SU-DHL-6 (cell line): ENCODE data around the gene KIF12.

Experiments
- H2AFZ ChIP-seq: fragments of 200-600 bp; sonication (generic); 2 replicates; pipeline ENCODE4 v1.6.1; 2014; ENCODE audit warnings: low read depth, mild to moderate bottlenecking, moderate library complexity, mixed read lengths, antibody characterized with exemption, low read length; ENCODE audit not compliant: severe bottlenecking
- H3F3A ChIP-seq: fragments of 200-600 bp; shearing (Covaris generic); 2 replicates; pipeline ENCODE4 v1.6.0; 2016; ENCODE audit warnings: antibody characterized with exemption, mild to moderate bottlenecking; ENCODE audit not compliant: insufficient read depth
- H3K27ac ChIP-seq: fragments of 200-600 bp; sonication (generic); 2 replicates; pipeline ENCODE4 v1.5.1; 2016; ENCODE audit warnings: low read depth, mild to moderate bottlenecking, low read length, moderate library complexity, mixed read lengths
- H3K27me3 ChIP-seq: fragments of 200-600 bp; sonication (generic), shearing (Covaris generic); 2 replicates; pipeline ENCODE4 v1.6.0; 2014; ENCODE audit warnings: mild to moderate bottlenecking, low read length
- H3K36me3 ChIP-seq: fragments of 200-600 bp; sonication (generic); 2 replicates; pipeline ENCODE4 v1.6.1; 2014; ENCODE audit warnings: mild to moderate bottlenecking, low read length, mixed read lengths
- H3K4me2 ChIP-seq: fragments of 300-600, 200-600 bp; shearing (Covaris generic), sonication (generic); 2 replicates; pipeline ENCODE4 v1.6.0; 2014; ENCODE audit warnings: low read length, low read depth, mild to moderate bottlenecking; ENCODE audit not compliant: poor library complexity, severe bottlenecking
- H3K4me3 ChIP-seq: fragments of 200-600 bp; sonication (generic); 2 replicates; pipeline ENCODE4 v1.5.1; 2014; ENCODE audit warnings: antibody characterized with exemption, low read length, mild to moderate bottlenecking, mixed read lengths; ENCODE audit not compliant: insufficient read depth, poor library complexity, severe bottlenecking
- H3K79me2 ChIP-seq: fragments of 200-600 bp; sonication (generic); 2 replicates; pipeline ENCODE4 v1.6.1; 2014; ENCODE audit warnings: mild to moderate bottlenecking, low read length, moderate library complexity; ENCODE audit not compliant: insufficient read depth
- H3K9ac ChIP-seq: fragments of 200-600 bp; sonication (generic); 2 replicates; pipeline ENCODE4 v1.7.0; 2014; ENCODE audit warnings: mild to moderate bottlenecking, low read length
- H3K9me2 ChIP-seq: fragments of 200-600 bp; sonication (generic); replicated peaks from 2 replicates; pipeline ENCODE4 v1.6.1; 2014; ENCODE audit warnings: low read length; ENCODE audit not compliant: insufficient read depth
- H3K9me3 ChIP-seq: fragments of 200-600 bp; sonication (generic); 2 replicates; pipeline ENCODE4 v1.6.1; 2014; ENCODE audit warnings: low read length, mixed read lengths; ENCODE audit not compliant: insufficient read depth
- H4K20me1 ChIP-seq: fragments of 200-600 bp; sonication (generic); 2 replicates; pipeline ENCODE4 v1.6.1; 2014; ENCODE audit warnings: low read depth, mild to moderate bottlenecking, antibody characterized with exemption, low read length, moderate library complexity, mixed read lengths
- CTCF ChIP-seq: fragments of 200-600 bp; sonication (generic); IDR thresholded peaks from one replicate; pipeline ENCODE4 v1.5.1; 2017; ENCODE audit warnings: antibody characterized with exemption, mild to moderate bottlenecking, low read length, moderate library complexity; ENCODE audit not compliant: insufficient read depth, poor library complexity, severe bottlenecking
- EZH2phosphoT487 ChIP-seq: fragments of 200-600 bp; sonication (generic), shearing (Covaris generic); conservative IDR thresholded peaks from 2 replicates; pipeline ENCODE4 v1.6.1; 2018; ENCODE audit warnings: mild to moderate bottlenecking, antibody characterized with exemption, low read length, moderate library complexity, mixed read lengths

Gene KIF12

GRCh38 chr9:114056527-114056926 lies 42.6 kb downstream of the KIF12 start:
- H3K4me3 ChIP-seq, result no peak overlapping the region
- no peaks in the 10 kb centered on the region for H3K36me3 ChIP-seq
- H4K20me1 ChIP-seq, result no peaks in the 10 kb centered on the region
- no peaks in the 10 kb centered on the region for H3K27me3 ChIP-seq
- no peaks in the 10 kb centered on the region for H3K79me2 ChIP-seq
- H2AFZ ChIP-seq, result no peak overlapping the region
- no peaks in the 10 kb centered on the region for H3K9me3 ChIP-seq
- H3K9ac ChIP-seq, result no peak overlapping the region
- H3K4me2 ChIP-seq, result no peak overlapping the region
- no peaks in the 10 kb centered on the region for H3K9me2 ChIP-seq
- H3F3A ChIP-seq, result no peaks in the 10 kb centered on the region
- TF ChIP-seq EZH2phosphoT487 (no peak), CTCF (no peak)
- H3K27ac ChIP-seq, result no peak overlapping the region

DNA sequence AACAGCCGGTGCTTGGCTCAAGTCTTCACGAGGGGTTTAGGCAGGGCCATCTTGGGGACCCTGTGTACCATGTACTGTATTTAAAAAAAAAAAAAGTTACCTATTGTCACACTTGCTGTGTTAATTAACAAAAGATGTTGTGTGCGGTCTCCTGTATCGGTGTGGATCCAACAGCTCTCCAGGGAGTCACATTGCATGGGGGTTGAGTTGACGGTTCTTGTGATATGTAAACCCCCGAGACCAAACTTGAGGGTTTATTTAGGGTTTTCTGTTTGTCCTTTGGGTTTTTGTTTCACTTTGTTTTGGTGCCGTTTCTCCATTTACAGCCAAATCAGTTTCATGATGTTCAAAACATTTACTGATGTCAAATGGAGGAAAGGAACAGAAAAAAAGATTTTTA lies 43.2 kb downstream of the KIF12 start:
- no peak overlapping the region for H3K9ac ChIP-seq
- no peaks in the 10 kb centered on the region for H3F3A ChIP-seq
- TF ChIP-seq EZH2phosphoT487, result no peak
- TF ChIP-seq CTCF, result no peak
- no peaks in the 10 kb centered on the region for H3K9me2 ChIP-seq
- H3K4me2 ChIP-seq, result no peak overlapping the region
- H3K79me2 ChIP-seq, result no peaks in the 10 kb centered on the region
- H3K9me3 ChIP-seq, result no peaks in the 10 kb centered on the region
- H4K20me1 ChIP-seq, result no peaks in the 10 kb centered on the region
- H3K4me3 ChIP-seq, result no peak overlapping the region
- no peaks in the 10 kb centered on the region for H3K36me3 ChIP-seq
- no peak overlapping the region for H3K27ac ChIP-seq
- no peaks in the 10 kb centered on the region for H3K27me3 ChIP-seq
- no peak overlapping the region for H2AFZ ChIP-seq

GRCh38 chr9:114055061-114055460 lies 44.0 kb downstream of the KIF12 start:
- Histone ChIP-seq H3K9me3 (no peaks in the 10 kb centered on the region), H3K79me2 (no peaks in the 10 kb centered on the region), H3K4me2 (no peak overlapping the region), H3K9ac (no peak overlapping the region), H4K20me1 (no peaks in the 10 kb centered on the region), H3K27me3 (no peaks in the 10 kb centered on the region), H2AFZ (no peak overlapping the region), H3K4me3 (no peak overlapping the region), H3K36me3 (no peaks in the 10 kb centered on the region), H3F3A (no peaks in the 10 kb centered on the region), H3K9me2 (no peaks in the 10 kb centered on the region), H3K27ac (no peak overlapping the region)
- TF ChIP-seq EZH2phosphoT487 (no peak), CTCF (no peak)
